ENCODE results near the gene SLC38A11. TPM values are rescaled to one million over a fixed set of nuclear protein-coding genes. Genes with fewer than 3 reads are reported as not detected.
A peak's percentile ranks its signal among the peaks of the same experiment; 100 is the strongest.
"Not testable (repeated sequence)": the region's sequence is repeated elsewhere in the genome, so short reads cannot be mapped to it uniquely, and the experiment has no call there.

Gene SLC38A11
- total RNA-seq, 1 donor from 2014 or later: not detected

GRCh38 chr2:164981217-164981990 is 26.1 kb upstream of the SLC38A11 start:
- Histone ChIP-seq H3K36me3 (ENCODE audit: control insufficient read depth, insufficient read depth, low read length) (no peaks in the 10 kb centered on the region), H3K4me3 (ENCODE audit: low read depth, low read length) (no peak overlapping the region), H3K27me3 (ENCODE audit: control insufficient read depth, insufficient read depth, low read length) (no peaks in the 10 kb centered on the region)
- FAIRE-seq (no peak), DNase-seq (ENCODE audit: low read depth) (peak; percentile 65)
- no peak for TF ChIP-seq CTCF (IDR thresholded peaks at IDR 0.05; ENCODE audit: insufficient read depth, low read length, severe bottlenecking)

- FAIRE-seq: peak; percentile 83
- not testable (repeated sequence) for H3K4me3 ChIP-seq (ENCODE audit: low read depth, low read length); H3K36me3 ChIP-seq (ENCODE audit: control insufficient read depth, insufficient read depth, low read length); H3K27me3 ChIP-seq (ENCODE audit: control insufficient read depth, insufficient read depth, low read length); DNase-seq (ENCODE audit: low read depth)
Measured at GRCh38 chr2:164980688-164981087, 25.4 kb upstream of the SLC38A11 start.

GRCh38 chr2:164979113-164979512 is 23.8 kb upstream of the SLC38A11 start:
- no peak for TF ChIP-seq CTCF (IDR thresholded peaks at IDR 0.05; ENCODE audit: insufficient read depth, low read length, severe bottlenecking)
- Histone ChIP-seq H3K36me3 (ENCODE audit: control insufficient read depth, insufficient read depth, low read length) (no peaks in the 10 kb centered on the region), H3K27me3 (ENCODE audit: control insufficient read depth, insufficient read depth, low read length) (no peaks in the 10 kb centered on the region), H3K4me3 (ENCODE audit: low read depth, low read length) (no peak overlapping the region)
- FAIRE-seq (no peak), DNase-seq (ENCODE audit: low read depth) (no peak)

GRCh38 chr2:164976875-164977470 is 21.6 kb upstream of the SLC38A11 start:
- not testable (repeated sequence) for H3K4me3 ChIP-seq (ENCODE audit: low read depth, low read length)

GRCh38 chr2:164976301-164976700 is 21.0 kb upstream of the SLC38A11 start:
- Histone ChIP-seq H3K36me3 (ENCODE audit: control insufficient read depth, insufficient read depth, low read length) (no peaks in the 10 kb centered on the region), H3K4me3 (ENCODE audit: low read depth, low read length) (no peak overlapping the region), H3K27me3 (ENCODE audit: control insufficient read depth, insufficient read depth, low read length) (no peaks in the 10 kb centered on the region)
- DNase-seq (ENCODE audit: low read depth): no peak
- TF ChIP-seq CTCF (IDR thresholded peaks at IDR 0.05; ENCODE audit: insufficient read depth, low read length, severe bottlenecking): no peak
- FAIRE-seq: no peak

More at GRCh38 chr2:164976875-164977470, 21.6 kb upstream of the SLC38A11 start:
- FAIRE-seq: peak; percentile 96
- not testable (repeated sequence) for DNase-seq (ENCODE audit: low read depth); H3K36me3 ChIP-seq (ENCODE audit: control insufficient read depth, insufficient read depth, low read length); H3K27me3 ChIP-seq (ENCODE audit: control insufficient read depth, insufficient read depth, low read length)

GRCh38 chr2:164975891-164976290 is 20.6 kb upstream of the SLC38A11 start:
- no peak for DNase-seq (ENCODE audit: low read depth)
- H3K4me3 ChIP-seq (ENCODE audit: low read depth, low read length): no peak overlapping the region
- no peak for TF ChIP-seq CTCF (IDR thresholded peaks at IDR 0.05; ENCODE audit: insufficient read depth, low read length, severe bottlenecking)
- H3K36me3 ChIP-seq (ENCODE audit: control insufficient read depth, insufficient read depth, low read length): no peaks in the 10 kb centered on the region
- H3K27me3 ChIP-seq (ENCODE audit: control insufficient read depth, insufficient read depth, low read length): no peaks in the 10 kb centered on the region
- FAIRE-seq: no peak
